ENCODE measurements around the gene GDPD3. TPM values are rescaled to one million over a fixed set of nuclear protein-coding genes. Genes with fewer than 3 reads are reported as not detected.

The GDPD3 gene
- total and polyA plus RNA-seq, 2 of the 13 experiments (the other 11 are each of a cell fraction or from before 2014, with no cell fraction given) = 18.7 to 20.6 TPM

DNA sequence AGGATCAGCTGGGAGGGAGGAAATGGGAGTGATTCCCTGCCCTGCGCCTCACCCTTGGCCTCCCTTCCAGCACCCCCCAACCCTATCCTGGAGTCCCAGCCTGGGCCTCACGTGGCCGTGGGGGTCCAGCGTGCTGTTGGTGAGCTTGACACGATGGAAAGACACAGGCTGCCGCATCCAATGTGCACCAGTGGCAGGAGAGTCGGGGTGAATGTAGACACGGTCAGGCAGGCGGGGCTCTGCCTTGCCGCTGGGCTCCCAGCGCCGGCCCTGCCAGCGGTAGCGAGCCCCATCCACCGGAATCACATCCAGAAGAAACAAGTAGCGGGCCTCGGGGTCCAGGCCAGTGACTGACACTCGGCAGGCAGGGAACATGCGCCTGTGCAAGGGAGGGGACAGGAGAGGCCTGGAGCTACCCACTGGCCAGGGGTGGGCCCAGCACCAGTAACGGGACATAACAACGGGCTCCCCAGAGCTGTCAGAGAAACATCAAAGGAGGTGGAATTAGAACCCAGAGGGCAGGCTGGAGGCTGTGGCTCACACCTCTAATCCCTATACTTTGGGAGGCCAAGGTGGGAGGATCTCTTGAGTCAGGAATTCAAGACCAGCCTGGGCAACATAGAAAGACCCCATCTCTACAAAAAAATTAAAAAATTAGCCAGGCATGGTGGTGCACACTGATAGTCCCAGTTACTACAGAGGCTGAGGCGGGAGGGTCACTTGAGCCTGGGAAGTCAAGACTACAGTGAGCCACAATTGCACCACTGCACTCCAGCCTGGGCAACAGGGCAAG lies 24.3 kb downstream of the GDPD3 start (continued):
- no peak for TF ChIP-seq ZNF251 (CRISPR knock-in tag; IDR thresholded peaks at IDR 0.05)
- no peak for TF ChIP-seq ZKSCAN1 (IDR thresholded peaks at IDR 0.05; ENCODE audit: low read length)
- no peak for TF ChIP-seq ZC3H4 (CRISPR knock-in tag; IDR thresholded peaks at IDR 0.05; ENCODE audit: borderline replicate concordance)
- TF ChIP-seq ISL2 (CRISPR knock-in tag; IDR thresholded peaks at IDR 0.05) = no peak
- TF ChIP-seq, protein P1, sequence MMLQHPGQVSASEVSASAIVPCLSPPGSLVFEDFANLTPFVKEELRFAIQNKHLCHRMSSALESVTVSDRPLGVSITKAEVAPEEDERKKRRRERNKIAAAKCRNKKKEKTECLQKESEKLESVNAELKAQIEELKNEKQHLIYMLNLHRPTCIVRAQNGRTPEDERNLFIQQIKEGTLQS (CRISPR knock-in tag; IDR thresholded peaks at IDR 0.05) = no peak
- peak; percentile 72; the same call in 1 of the 2 replicates for TF ChIP-seq ZNF572 (CRISPR knock-in tag; IDR thresholded peaks at IDR 0.05)
- no peak for TF ChIP-seq NR1H2 (CRISPR knock-in tag; IDR thresholded peaks at IDR 0.05; ENCODE audit: borderline replicate concordance, low read depth)
- TF ChIP-seq ZNF7 (CRISPR knock-in tag; IDR thresholded peaks at IDR 0.05) = no peak
- no peak for TF ChIP-seq ARNT (IDR thresholded peaks at IDR 0.05)
- TF ChIP-seq ONECUT2 (CRISPR knock-in tag; IDR thresholded peaks at IDR 0.05) = no peak
- TF ChIP-seq, protein P2, sequence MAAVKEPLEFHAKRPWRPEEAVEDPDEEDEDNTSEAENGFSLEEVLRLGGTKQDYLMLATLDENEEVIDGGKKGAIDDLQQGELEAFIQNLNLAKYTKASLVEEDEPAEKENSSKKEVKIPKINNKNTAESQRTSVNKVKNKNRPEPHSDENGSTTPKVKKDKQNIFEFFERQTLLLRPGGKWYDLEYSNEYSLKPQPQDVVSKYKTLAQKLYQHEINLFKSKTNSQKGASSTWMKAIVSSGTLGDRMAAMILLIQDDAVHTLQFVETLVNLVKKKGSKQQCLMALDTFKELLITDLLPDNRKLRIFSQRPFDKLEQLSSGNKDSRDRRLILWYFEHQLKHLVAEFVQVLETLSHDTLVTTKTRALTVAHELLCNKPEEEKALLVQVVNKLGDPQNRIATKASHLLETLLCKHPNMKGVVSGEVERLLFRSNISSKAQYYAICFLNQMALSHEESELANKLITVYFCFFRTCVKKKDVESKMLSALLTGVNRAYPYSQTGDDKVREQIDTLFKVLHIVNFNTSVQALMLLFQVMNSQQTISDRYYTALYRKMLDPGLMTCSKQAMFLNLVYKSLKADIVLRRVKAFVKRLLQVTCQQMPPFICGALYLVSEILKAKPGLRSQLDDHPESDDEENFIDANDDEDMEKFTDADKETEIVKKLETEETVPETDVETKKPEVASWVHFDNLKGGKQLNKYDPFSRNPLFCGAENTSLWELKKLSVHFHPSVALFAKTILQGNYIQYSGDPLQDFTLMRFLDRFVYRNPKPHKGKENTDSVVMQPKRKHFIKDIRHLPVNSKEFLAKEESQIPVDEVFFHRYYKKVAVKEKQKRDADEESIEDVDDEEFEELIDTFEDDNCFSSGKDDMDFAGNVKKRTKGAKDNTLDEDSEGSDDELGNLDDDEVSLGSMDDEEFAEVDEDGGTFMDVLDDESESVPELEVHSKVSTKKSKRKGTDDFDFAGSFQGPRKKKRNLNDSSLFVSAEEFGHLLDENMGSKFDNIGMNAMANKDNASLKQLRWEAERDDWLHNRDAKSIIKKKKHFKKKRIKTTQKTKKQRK (IDR thresholded peaks at IDR 0.05; ENCODE audit: low read length) = no peak
- TF ChIP-seq JDP2 (CRISPR knock-in tag; IDR thresholded peaks at IDR 0.05; ENCODE audit: borderline replicate concordance) = no peak
- TF ChIP-seq, protein P3, sequence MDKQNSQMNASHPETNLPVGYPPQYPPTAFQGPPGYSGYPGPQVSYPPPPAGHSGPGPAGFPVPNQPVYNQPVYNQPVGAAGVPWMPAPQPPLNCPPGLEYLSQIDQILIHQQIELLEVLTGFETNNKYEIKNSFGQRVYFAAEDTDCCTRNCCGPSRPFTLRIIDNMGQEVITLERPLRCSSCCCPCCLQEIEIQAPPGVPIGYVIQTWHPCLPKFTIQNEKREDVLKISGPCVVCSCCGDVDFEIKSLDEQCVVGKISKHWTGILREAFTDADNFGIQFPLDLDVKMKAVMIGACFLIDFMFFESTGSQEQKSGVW (CRISPR knock-in tag; IDR thresholded peaks at IDR 0.05; ENCODE audit: borderline replicate concordance) = no peak
- TF ChIP-seq ZNF460 (CRISPR knock-in tag; IDR thresholded peaks at IDR 0.05; ENCODE audit: borderline replicate concordance) = no peak; the same call in 1 of the 2 replicates
- TF ChIP-seq ZSCAN20 (CRISPR knock-in tag; IDR thresholded peaks at IDR 0.05; ENCODE audit: borderline replicate concordance) = no peak
- peak; percentile 26; the same call in 1 of the 2 replicates for TF ChIP-seq ZKSCAN8 (CRISPR knock-in tag; IDR thresholded peaks at IDR 0.05; ENCODE audit: borderline replicate concordance)
- TF ChIP-seq, protein P4, sequence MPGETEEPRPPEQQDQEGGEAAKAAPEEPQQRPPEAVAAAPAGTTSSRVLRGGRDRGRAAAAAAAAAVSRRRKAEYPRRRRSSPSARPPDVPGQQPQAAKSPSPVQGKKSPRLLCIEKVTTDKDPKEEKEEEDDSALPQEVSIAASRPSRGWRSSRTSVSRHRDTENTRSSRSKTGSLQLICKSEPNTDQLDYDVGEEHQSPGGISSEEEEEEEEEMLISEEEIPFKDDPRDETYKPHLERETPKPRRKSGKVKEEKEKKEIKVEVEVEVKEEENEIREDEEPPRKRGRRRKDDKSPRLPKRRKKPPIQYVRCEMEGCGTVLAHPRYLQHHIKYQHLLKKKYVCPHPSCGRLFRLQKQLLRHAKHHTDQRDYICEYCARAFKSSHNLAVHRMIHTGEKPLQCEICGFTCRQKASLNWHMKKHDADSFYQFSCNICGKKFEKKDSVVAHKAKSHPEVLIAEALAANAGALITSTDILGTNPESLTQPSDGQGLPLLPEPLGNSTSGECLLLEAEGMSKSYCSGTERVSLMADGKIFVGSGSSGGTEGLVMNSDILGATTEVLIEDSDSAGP (CRISPR knock-in tag; IDR thresholded peaks at IDR 0.05; ENCODE audit: borderline replicate concordance) = peak; percentile 57; the same call in 1 of the 2 replicates
- TF ChIP-seq HDAC2 (CRISPR knock-in tag; IDR thresholded peaks at IDR 0.05) = no peak
- TF ChIP-seq ZZZ3 (CRISPR knock-in tag; IDR thresholded peaks at IDR 0.05; ENCODE audit: borderline replicate concordance) = no peak
- no peak for TF ChIP-seq ZNF501 (CRISPR knock-in tag; IDR thresholded peaks at IDR 0.05)
- TF ChIP-seq, protein P5, sequence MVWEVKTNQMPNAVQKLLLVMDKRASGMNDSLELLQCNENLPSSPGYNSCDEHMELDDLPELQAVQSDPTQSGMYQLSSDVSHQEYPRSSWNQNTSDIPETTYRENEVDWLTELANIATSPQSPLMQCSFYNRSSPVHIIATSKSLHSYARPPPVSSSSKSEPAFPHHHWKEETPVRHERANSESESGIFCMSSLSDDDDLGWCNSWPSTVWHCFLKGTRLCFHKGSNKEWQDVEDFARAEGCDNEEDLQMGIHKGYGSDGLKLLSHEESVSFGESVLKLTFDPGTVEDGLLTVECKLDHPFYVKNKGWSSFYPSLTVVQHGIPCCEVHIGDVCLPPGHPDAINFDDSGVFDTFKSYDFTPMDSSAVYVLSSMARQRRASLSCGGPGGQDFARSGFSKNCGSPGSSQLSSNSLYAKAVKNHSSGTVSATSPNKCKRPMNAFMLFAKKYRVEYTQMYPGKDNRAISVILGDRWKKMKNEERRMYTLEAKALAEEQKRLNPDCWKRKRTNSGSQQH (CRISPR knock-in tag; IDR thresholded peaks at IDR 0.05; ENCODE audit: low read depth) = no peak
- TF ChIP-seq HOXA5 (CRISPR knock-in tag; IDR thresholded peaks at IDR 0.05) = no peak
- TF ChIP-seq STAT5B (CRISPR knock-in tag; IDR thresholded peaks at IDR 0.05) = no peak
- TF ChIP-seq ZNF350 (CRISPR knock-in tag; IDR thresholded peaks at IDR 0.05; ENCODE audit: borderline replicate concordance, low read depth) = no peak

Measured in HepG2 (cell line).